Testis (tissue), 2 donors: ENCODE results near the gene SF1.

Experiments used
- CTCF ChIP-seq, 3 experiments: fragments of 450-650 bp in 2 of 3; fragments of 200-600 bp in 1 of 3; sonication (generic) in 1 of 3; IDR thresholded peaks; one replicate each; pipeline ENCODE4 v1.5.1; 2016 to 2019; ENCODE audit warnings: antibody characterized with exemption in 3 of 3, mild to moderate bottlenecking in 2 of 3, moderate library complexity in 1 of 3
- POLR2A ChIP-seq: fragments of 450-650 bp; IDR thresholded peaks from one replicate; pipeline ENCODE4 v1.6.1; 2017; ENCODE audit warnings: antibody characterized with exemption, mild to moderate bottlenecking, moderate library complexity

- TF ChIP-seq CTCF (IDR thresholded peaks at IDR 0.05) = no peak
- no peak for TF ChIP-seq POLR2A
Measured at GRCh38 chr11:64786308-64786707, 8.0 kb upstream of the SF1 start.
